22Rv1 (cell line): ENCODE results near the gene RTL10.
"Not testable (repeated sequence)": the region's sequence is repeated elsewhere in the genome, so short reads cannot be mapped to it uniquely, and the experiment has no call there.

Source experiments
- H3K27ac ChIP-seq: fragments of 450-650 bp; 2 replicates; pipeline ENCODE4 v1.5.1; 2017
- ZFX ChIP-seq: fragments of 450-650 bp; IDR thresholded peaks from 2 replicates; pipeline ENCODE4 v1.6.1; 2017; ENCODE audit warnings: antibody characterized with exemption, borderline replicate concordance
- TF ChIP-seq, protein P1 (sequence below): fragments of 450-650 bp; IDR thresholded peaks from 2 replicates; pipeline ENCODE4 v1.5.1; 2017; ENCODE audit warnings: mild to moderate bottlenecking

RTL10 gene

DNA sequence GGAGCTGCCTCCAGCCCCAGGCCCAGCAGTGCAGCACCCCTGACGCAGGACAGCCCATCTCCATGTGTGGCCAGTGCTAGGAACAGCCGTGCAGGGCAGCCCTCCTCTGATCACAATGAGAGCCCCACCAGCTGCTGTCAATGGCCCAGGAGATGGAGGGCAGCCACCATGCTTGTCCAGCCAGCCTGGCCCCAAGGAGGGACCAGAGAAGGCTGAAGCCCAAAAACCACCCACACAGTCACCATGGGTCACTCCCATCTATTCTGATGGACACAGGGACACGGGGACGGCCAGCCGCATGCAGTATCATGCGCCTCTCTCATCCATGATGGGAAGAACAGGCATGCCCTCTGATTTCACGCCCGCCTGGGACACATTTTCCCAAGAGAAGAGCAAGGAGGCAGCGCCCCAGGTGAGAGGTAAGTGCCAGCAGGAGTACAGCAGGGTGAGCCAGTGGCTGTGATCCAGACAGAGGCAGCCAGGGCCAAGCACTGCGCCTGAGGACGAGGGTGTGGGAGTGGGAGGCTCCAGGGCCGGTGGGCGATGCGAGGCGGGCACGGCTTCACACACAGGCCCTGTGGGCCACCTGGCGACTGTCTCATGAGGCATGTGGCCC lies 33.6 kb upstream of the RTL10 start:
- TF ChIP-seq ZFX = no peak
- TF ChIP-seq, protein P1, sequence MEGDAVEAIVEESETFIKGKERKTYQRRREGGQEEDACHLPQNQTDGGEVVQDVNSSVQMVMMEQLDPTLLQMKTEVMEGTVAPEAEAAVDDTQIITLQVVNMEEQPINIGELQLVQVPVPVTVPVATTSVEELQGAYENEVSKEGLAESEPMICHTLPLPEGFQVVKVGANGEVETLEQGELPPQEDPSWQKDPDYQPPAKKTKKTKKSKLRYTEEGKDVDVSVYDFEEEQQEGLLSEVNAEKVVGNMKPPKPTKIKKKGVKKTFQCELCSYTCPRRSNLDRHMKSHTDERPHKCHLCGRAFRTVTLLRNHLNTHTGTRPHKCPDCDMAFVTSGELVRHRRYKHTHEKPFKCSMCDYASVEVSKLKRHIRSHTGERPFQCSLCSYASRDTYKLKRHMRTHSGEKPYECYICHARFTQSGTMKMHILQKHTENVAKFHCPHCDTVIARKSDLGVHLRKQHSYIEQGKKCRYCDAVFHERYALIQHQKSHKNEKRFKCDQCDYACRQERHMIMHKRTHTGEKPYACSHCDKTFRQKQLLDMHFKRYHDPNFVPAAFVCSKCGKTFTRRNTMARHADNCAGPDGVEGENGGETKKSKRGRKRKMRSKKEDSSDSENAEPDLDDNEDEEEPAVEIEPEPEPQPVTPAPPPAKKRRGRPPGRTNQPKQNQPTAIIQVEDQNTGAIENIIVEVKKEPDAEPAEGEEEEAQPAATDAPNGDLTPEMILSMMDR = no peak
- no peak overlapping the region for H3K27ac ChIP-seq

GRCh38 chr22:19887256-19887985 lies 32.7 kb upstream of the RTL10 start:
- TF ChIP-seq ZFX = no peak
- TF ChIP-seq, protein P1 = no peak
- no peak overlapping the region for H3K27ac ChIP-seq

DNA sequence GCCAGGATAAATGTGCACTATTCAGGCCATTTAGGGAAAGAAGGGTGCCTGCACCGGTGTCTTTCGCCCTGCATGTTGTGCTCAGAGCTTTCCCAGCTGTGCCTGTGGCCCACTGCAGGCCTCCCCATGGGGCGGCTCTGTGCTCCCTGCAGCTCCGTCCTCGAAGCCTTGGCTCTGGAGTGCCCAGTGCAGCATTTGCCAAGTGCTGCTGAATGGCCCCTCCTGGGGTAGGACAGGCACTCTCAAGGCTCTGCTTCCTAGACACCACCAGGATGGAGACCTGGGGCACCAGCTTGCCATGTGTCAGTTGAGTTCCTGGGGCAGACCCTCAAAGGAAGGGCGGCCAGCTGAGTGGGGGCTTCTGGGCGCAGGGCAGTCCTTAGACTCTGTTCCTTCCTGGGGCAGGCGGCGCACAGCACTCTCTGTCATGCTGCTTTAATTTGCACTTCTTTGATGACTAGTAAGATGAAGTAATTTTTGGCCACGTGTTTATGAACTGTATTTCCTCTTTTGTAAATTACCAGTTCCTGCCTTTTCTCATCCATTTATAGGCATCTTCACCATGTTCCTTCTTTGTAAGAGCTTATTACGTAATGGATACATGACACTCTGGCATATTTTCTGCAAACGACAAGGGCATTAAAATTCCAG lies 32.1 kb upstream of the RTL10 start:
- no peak overlapping the region for H3K27ac ChIP-seq
- TF ChIP-seq ZFX = no peak
- TF ChIP-seq, protein P1 = no peak

- TF ChIP-seq ZFX = no peak
- H3K27ac ChIP-seq = no peak overlapping the region
These were observed 31.3 kb upstream of the RTL10 start for GRCh38 chr22:19885841-19886592.

DNA sequence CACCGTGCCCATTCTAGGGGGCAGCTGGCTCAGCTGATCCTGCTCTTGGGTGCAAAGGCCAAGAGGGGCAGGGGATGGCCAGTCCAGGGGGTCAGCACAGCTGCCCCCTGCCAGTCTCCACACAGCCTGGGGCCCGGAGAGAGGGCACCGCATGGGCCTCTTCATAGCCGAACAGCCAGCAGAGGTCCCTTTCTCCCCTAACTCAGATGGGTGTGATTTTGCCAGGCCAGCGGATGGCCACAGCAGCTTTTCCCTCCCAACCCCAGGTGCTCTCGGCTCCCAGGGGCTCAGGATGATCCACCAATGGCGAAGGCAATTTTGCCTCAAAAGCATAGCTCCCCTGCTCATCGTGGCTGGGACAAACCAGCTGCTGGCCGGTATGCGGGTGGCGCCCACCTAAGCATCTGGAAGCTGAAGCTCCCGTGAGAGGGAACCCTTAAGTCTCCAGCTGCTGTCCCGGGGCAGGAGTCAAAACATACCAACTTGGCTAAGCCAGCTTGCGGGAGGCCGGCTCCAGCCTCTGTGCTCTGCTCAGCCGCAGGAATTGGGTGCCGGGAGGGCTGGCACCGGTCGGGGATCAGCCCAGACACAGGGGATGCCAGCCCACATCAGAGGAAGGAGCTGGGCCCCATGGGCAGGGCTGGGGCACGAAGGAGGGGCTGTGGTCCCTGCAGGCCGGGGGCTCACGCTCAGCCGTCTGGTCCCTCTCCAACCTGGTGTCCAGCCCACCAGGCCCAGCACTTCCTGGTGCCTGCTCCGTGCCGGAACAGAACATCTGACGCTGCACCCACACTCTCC lies 30.5 kb upstream of the RTL10 start:
- H3K27ac ChIP-seq = no peak overlapping the region
- TF ChIP-seq, protein P1 = no peak
- no peak for TF ChIP-seq ZFX

DNA sequence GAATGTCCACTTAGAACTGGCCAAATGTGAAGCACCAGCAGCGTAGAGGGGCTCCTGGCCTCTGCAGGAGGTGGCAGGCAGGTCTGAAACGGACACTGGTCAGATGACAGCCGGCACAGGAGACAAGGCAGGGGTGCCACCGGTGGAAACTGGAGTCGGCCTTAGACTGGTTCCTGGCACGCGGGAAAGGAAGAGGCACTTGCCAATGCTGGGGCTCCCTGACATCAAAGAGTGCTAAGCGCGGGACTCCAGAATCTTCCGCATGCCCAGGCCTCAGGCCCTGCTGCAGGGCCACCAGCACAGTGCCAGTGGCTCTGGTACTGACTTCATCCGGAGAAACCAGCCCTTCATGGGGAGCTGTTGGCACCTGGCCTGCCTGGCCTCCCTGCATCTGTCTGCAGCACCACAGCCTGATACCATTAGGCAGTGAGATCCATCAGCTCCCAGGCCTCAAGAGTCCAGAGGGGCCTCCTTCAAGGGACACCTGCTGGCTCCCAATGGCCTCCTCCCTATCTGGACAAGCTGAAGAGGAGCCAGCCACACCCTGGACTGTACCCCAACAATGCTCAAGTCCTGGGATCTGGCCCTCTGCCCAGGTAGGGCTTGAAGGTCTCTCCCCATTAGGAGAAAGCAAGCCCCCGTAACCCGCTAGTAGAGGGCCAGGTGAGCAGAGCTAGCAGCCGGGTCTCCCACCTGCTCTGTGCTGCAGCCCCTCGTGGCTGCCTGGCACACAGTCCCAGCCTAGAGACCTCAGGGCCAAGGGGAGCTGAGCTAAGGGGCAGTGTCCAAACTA lies 29.7 kb upstream of the RTL10 start:
- TF ChIP-seq ZFX = no peak
- TF ChIP-seq, protein P1 = no peak
- H3K27ac ChIP-seq = no peak overlapping the region

DNA sequence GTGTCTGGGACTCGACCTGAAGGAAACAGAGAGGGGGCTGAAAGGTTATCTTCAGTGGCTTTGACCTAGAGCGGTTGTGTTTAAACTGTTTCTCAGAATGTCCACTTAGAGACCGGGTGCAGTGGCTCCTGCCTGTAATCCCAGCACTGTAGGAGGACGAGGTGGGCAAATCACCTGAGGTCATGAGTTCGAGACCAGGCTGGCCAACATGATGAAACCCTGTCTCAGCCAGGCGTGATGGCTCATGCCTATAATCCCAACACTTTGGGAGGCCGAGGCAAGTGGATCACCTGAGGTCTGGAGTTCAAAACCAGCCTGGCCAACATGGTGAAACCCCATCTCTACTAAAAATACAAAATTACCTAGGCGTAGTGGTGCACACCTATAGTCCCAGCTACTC lies 28.8 kb upstream of the RTL10 start:
- H3K27ac ChIP-seq = not testable (repeated sequence)
